AG10803 (cell line): ENCODE results near the gene C1orf159.

Experiments
- DNase-seq: peaks from one replicate; pipeline ENCODE4 v3.0.0; 2010; ENCODE audit warnings: low read depth
- H3K4me3 ChIP-seq: 2 replicates; pipeline ENCODE4 v1.5.1; 2011; ENCODE audit warnings: mild to moderate bottlenecking, low read length, control low read depth
- TF ChIP-seq, protein P1 (sequence below): conservative IDR thresholded peaks from 2 replicates; pipeline ENCODE4 v1.5.1; 2011; ENCODE audit warnings: mild to moderate bottlenecking, low read length, control low read depth, inconsistent platforms

Gene C1orf159

DNA sequence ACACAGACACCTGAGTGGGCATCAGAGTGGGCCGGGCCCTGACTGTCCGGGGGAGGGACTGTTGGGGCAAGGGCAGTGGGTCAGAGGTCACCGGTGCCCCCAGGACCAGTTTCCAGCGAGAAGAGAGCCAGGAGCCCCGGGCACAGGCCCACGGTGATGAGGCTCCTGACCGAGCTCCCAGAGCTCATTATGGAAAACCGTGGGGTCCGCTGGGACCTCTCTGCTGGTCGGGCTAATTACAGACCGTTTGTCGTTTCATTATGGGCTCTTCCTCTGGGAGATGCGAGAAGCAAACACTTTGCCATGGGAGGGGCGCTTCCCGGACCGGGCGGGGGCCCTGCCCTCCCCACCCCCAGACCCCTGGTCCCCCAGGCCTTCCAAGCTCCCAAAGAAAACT, 45.8 kb upstream of the C1orf159 start:
- TF ChIP-seq, protein P1, sequence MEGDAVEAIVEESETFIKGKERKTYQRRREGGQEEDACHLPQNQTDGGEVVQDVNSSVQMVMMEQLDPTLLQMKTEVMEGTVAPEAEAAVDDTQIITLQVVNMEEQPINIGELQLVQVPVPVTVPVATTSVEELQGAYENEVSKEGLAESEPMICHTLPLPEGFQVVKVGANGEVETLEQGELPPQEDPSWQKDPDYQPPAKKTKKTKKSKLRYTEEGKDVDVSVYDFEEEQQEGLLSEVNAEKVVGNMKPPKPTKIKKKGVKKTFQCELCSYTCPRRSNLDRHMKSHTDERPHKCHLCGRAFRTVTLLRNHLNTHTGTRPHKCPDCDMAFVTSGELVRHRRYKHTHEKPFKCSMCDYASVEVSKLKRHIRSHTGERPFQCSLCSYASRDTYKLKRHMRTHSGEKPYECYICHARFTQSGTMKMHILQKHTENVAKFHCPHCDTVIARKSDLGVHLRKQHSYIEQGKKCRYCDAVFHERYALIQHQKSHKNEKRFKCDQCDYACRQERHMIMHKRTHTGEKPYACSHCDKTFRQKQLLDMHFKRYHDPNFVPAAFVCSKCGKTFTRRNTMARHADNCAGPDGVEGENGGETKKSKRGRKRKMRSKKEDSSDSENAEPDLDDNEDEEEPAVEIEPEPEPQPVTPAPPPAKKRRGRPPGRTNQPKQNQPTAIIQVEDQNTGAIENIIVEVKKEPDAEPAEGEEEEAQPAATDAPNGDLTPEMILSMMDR, result no peak
- DNase-seq, result no peak
- H3K4me3 ChIP-seq, result no peak overlapping the region

DNA sequence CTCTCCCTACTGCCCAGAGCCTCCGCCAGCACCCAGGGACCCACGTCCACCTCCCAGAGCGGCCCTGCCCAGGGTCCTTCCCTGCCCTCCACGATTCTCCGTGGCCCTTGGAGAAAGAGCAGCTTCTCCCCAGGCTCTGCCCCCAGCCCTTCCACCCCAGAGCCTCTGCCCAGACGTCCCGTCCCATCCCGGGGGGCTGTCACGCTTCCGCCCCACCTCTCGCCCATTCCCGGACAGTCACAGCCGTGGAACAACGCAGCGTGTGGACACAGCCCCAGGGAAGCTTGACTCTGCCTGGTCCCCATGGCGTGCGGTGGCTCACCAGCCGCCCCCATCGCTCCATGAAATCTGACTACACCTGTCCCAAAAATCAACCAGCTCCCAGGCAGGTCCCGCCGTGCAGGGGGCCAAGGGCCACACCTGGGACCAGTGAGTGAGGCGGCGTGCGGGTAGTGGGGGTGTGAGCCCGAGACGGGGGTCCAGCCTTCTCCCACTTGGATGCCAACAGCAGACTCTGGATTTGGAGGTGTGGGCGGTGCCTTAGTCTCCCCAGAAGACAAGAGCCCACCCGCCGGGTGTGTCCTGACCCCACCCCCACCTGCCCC, 45.3 kb upstream of the C1orf159 start:
- TF ChIP-seq, protein P1, result no peak
- DNase-seq, result no peak
- H3K4me3 ChIP-seq, result no peak overlapping the region

DNA sequence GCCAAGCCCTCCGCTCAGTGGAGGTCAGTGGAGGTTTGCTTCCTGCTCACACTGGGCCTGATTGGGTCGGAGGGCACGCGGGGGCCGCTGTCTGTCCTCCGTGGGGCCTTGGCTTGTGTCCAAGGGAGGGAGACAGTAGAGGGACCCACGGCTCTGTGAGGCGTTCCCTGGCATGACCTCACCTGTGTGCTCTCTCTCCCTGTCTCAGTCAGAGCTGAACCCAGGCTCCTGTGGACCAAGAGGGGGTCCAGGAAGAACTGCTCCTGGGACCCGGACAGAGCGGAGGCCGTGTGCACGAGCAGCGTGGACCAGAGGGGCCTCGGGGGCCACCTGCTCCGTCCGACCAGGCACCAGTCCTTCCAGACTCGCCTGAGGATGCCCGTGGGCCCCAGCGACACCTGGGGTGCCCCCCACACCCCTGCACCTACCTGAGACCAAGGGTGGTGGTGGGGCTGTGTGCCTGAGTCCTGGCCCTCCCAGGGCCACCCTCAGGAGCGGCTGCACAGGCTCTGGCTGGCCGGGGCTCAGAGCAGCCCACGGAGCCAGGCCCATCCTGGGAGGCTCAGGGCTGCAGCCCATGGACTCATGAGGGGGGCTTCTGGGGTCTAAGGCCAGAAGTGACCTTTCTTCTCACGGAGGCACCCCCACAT, 44.5 kb upstream of the C1orf159 start:
- no peak for DNase-seq
- H3K4me3 ChIP-seq, result no peak overlapping the region
- TF ChIP-seq, protein P1, result no peak

DNA sequence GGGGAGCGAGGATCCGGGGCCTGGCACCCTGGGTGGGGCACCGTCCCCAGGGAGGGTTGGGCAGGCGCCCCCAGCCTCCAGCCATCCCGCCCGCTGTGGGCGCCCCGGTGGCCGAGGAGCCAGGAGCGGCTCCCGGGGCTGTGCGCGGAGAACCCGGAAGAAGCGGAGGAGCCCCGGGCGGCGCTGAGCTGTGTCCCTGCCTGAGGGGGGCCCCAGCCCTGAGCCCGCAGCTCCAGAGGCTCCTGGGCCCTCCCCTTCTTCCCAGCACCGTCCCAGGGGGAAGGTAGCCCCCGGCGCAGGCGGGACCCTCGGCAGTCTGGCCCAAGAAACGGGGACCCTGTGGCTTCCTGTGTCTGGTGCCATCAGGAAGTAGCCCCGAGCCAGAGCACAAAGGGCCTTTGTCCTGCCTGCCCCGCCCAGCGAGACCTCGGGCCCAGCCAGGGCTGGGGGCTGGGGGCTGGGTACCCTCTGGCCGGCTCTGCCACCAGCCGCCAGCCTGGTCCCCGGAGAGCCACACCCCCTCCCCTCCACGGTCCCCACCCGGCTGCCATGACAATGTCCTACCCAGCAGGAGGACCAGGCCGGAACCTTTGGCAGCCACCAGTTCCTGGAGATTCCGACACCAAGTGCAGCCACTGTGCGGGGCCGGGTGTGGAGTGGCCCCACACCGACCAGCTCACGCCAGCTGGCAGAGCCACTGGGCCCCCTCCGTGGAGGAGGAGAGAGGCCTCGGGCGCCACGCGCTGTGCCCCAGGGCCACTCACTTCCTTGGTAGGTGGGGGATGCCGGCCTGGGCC, 42.2 kb upstream of the C1orf159 start:
- H3K4me3 ChIP-seq, result peak overlapping the region; percentile 66
- peak; percentile 16 for DNase-seq
- TF ChIP-seq, protein P1, result no peak

DNA sequence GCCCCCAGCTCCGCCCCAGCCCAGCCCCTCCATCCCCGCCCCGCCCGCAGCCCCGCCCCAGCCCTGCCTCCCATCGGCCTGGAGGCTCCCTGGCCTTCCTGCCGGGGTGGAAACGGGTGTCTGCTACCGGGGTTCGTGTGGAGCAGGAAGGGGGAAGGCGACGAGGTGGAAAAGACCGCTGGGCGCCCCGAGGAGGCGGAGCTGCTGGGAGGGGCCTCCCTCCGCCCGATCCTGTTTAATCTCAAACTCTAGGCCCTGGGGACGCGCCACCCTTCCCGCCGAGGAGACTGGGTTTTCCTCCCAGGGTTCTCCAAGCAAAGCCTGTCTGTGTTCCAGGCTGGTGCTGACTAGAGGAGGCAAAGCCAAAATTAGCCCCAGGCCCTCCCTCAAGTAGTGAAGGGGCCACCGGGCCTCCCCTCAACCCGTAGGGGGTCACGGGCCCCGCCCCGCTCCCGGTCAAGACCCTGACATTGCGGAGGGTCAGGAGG, 41.6 kb upstream of the C1orf159 start:
- DNase-seq, result peak; percentile 91
- H3K4me3 ChIP-seq, result peak overlapping the region; percentile 66

DNA sequence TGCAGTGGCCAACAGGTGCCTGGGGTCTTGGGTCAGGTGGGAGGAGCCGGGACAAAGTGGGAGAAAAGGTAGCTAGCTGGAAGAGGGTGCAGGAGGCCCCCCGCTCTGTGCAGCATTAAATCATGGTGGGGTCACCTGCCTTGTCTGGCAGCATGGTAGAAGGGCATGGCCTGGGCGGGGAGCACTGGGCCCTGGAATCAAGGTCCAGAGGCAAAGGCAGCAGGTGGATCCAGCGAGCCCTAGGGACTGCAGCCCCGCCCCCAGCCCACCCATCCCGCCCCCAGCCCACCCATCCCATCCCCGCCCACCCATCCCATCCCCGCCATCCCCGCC, 41.1 kb upstream of the C1orf159 start:
- no peak overlapping the region for H3K4me3 ChIP-seq
- TF ChIP-seq, protein P1, result no peak
- no peak for DNase-seq

More for the DNA sequence above, 41.6 kb upstream of the C1orf159 start:
- TF ChIP-seq, protein P1, result no peak
